Psoas muscle (tissue), 8 donors: ENCODE results near the gene TEX19. TPM values are rescaled to one million over a fixed set of nuclear protein-coding genes. Genes with fewer than 3 reads are reported as not detected.

ENCODE experiments used
- ATAC-seq, 4 donors: fragments of 200-7000 bp; cut with Tn5 transposase; one replicate each; pipeline ENCODE4 v1.9.1; 2020; ENCODE audit warnings: moderate library complexity in 3 of 4, mild to moderate bottlenecking in 2 of 4
- DNase-seq, 2 donors: peaks; one replicate each; pipeline ENCODE4 v3.0.0-alpha.2; 2020
- H3K27ac ChIP-seq: fragments of 200-600 bp; one replicate; pipeline ENCODE4 v1.8.0; 2022
- H3K27me3 ChIP-seq, 3 donors: fragments of 200-600 bp in 1 of 3; one replicate each; pipeline versions ENCODE4 v1.6.1 to v1.8.0; 2013 to 2022; ENCODE audit warnings: low read length in 2 of 3, mild to moderate bottlenecking in 2 of 3, moderate library complexity in 1 of 3; ENCODE audit not compliant: insufficient read depth in 3 of 3
- H3K36me3 ChIP-seq, 2 donors: fragments of 200-600 bp in 1 of 2; one replicate each; pipeline versions ENCODE4 v1.6.1 to v1.8.0; 2013 to 2022; ENCODE audit warnings: low read depth in 1 of 2, mild to moderate bottlenecking in 1 of 2, moderate library complexity in 1 of 2; ENCODE audit not compliant: insufficient read depth in 1 of 2
- H3K4me1 ChIP-seq: fragments of 200-600 bp; one replicate; pipeline ENCODE4 v1.8.0; 2022
- H3K4me3 ChIP-seq: fragments of 200-600 bp; one replicate; pipeline ENCODE4 v1.8.0; 2022; ENCODE audit warnings: mild to moderate bottlenecking
- H3K9me3 ChIP-seq: fragments of 200-600 bp; one replicate; pipeline ENCODE4 v1.8.0; 2022
- WGBS, 3 donors: extraction: QIAGEN DNeasy Blood & Tissue Kit; methylation state at CpG; one replicate each; pipeline versions ENCODE4 v1.1.6 to v1.1.7; 2013; 5-methylcytosine and 5-hydroxymethylcytosine counted together
- intact Hi-C, 2 donors: fragments of 100-400 bp; cut with DNase I; formaldehyde crosslinking; loops; one replicate each; pipeline versions ENCODE4 v1.11.0 to v1.14.2; 2022
- polyA plus RNA-seq, 3 donors: library from polyadenylated mRNA; stranded (reverse); fragments of 200-250 nt; gene quantifications; one replicate each; pipeline ENCODE4 v1.2.3, GENCODE V29; 2013
- total RNA-seq, 4 donors: library from RNA; stranded (reverse); fragmentation: NEBNext Ultra II Directional in 2 of 4; extraction: Animal tissue kit (Norgen Biotek cat#: 25700) in 2 of 4; gene quantifications; one replicate each; pipeline versions ENCODE4 v1.2.1 to v1.2.4, GENCODE V29; 2021 to 2023
- TF ChIP-seq, protein P1 (sequence below): fragments of 200-600 bp; IDR thresholded peaks from one replicate; pipeline ENCODE4 v1.8.0; 2022; ENCODE audit warnings: antibody characterized with exemption
- donor health status: healthy with polysubstance abuse.
- donor health status: DM: no; HTN: no; CAD: no; lungs with moderate emphysema.
- donor health status: Bipolar disorder and iron deficiency.
- donor health status: healthy.
- donor health status: DM: yes; HTN: yes; CAD: no.
- donor health status: DM: no; HTN: no; CAD: no.
- donor health status: DM: no; HTN: no; CAD: no.
- donor health status: DM: yes; HTN: yes; CAD: no.

Gene TEX19
- total and polyA plus RNA-seq, 7 donors: 0.07 to 0.35 (median 0.17) TPM; not detected in 2

DNA sequence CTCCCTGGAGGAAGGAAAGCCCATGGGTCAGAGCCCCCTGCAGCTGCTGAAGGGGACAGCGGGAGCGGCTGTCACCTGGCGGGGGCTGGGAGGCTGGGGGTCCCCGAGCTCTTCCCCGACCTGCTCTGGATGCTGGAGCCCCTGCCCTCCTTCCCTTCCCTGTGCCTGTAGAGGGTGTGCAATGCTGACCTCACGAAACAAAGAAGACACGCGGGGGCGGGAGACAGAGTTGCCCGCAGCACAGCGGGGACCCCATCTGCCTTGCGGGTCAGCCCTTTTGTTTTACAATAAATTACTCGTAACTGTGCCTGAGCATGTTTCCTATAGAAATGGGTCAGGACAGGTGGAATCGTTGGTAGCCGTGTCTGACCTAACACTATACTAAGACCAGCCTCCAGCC is 31.8 kb upstream of the TEX19 start:
- Histone ChIP-seq H3K4me1 (peaks cover 8% of the 10 kb centered on the region), H3K27me3 (peaks cover 0 to 29% (median 14%) of the 10 kb centered on the region in 3 donors), H3K4me3 (no peak overlapping the region), H3K9me3 (no peaks in the 10 kb centered on the region), H3K36me3 (no peaks in the 10 kb centered on the region), H3K27ac (no peak overlapping the region)
- ATAC-seq (no peak), DNase-seq (no peak)
- WGBS, 3 donors: 73 to 75% (median 75%) methylated on average over 15 of the region's 15 CpGs
- intact Hi-C loops: no loop called here
- TF ChIP-seq, protein P1, sequence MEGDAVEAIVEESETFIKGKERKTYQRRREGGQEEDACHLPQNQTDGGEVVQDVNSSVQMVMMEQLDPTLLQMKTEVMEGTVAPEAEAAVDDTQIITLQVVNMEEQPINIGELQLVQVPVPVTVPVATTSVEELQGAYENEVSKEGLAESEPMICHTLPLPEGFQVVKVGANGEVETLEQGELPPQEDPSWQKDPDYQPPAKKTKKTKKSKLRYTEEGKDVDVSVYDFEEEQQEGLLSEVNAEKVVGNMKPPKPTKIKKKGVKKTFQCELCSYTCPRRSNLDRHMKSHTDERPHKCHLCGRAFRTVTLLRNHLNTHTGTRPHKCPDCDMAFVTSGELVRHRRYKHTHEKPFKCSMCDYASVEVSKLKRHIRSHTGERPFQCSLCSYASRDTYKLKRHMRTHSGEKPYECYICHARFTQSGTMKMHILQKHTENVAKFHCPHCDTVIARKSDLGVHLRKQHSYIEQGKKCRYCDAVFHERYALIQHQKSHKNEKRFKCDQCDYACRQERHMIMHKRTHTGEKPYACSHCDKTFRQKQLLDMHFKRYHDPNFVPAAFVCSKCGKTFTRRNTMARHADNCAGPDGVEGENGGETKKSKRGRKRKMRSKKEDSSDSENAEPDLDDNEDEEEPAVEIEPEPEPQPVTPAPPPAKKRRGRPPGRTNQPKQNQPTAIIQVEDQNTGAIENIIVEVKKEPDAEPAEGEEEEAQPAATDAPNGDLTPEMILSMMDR: no peak

DNA sequence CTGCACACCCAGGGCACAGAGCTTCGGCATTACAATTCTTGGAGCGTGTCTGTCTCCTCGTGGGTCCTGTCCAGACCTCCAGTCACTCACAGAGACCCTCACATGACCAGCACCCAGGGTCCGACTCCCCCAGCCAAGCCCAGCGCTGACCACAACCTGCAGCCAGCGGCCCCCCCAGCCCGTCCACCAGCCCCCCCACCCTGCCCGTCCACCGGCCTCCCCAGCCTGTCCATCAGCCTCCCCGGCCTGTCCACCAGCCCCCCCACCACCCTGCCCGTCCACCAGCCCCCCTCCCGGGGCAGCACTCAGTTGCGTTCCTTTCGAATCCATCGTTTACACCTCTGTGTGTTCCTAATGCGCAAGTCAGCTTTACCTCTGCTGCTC is 31.3 kb upstream of the TEX19 start:
- H3K27ac ChIP-seq: no peak overlapping the region
- ATAC-seq (no peak), DNase-seq (no peak)
- TF ChIP-seq, protein P1: no peak
- WGBS, 3 donors: 76 to 78% (median 77%) methylated on average over 14 to 16 of the region's 16 CpGs
- no peak overlapping the region for H3K4me3 ChIP-seq
- H3K9me3 ChIP-seq: no peaks in the 10 kb centered on the region
- H3K27me3 ChIP-seq: peaks cover 0 to 33% (median 16%) of the 10 kb centered on the region in 3 donors
- H3K36me3 ChIP-seq: no peaks in the 10 kb centered on the region
- peaks cover 13% of the 10 kb centered on the region for H3K4me1 ChIP-seq
- intact Hi-C loops: no loop called here

DNA sequence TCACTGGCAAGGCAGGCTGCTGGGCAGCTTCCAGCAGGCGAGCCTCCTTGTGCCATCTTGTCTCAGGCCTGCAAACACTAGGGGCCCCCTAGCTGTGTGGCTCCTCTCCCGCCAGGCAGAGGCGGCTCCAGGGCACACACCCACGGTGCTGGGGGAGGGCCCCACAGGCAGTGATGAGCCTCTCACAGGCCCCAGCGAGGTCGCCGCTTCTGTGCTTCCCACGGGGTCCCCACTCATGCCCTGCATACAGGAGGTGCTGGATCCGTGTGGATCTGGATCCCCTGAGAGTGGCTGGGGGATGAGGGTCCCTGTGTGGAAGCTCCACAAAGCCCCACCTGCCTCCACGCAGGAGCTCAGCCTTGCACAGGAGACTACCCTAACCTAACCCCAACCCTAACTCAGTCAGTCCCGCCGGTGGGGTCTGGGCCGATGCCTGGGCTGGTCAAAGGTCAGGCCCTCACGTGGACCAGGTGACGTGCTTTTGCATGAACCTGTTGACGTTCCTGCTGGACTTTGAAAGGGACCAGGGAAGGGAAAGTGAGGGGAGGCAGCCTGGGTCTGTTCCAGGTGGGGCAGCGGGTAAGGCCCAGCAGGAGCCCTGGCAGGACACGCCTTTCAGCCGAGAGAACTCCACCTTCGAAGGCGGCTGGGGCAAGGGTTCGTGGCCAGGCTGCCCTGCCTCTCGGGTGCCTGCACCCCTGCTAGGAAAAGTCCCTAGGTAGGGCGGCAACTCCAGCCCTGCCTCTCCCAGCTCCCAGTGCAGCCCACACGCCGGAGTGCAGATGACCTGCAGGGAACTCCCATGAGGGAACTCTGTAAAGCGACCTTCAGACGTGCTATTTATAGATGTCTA is 30.7 kb upstream of the TEX19 start:
- WGBS, 3 donors: 77 to 80% (median 78%) methylated on average over 28 of the region's 28 CpGs
- intact Hi-C loops: no loop called here
- TF ChIP-seq, protein P1: no peak
- DNase-seq (no peak), ATAC-seq (no peak)
- H3K36me3 ChIP-seq: no peaks in the 10 kb centered on the region
- H3K27me3 ChIP-seq: peaks cover 0 to 39% (median 16%) of the 10 kb centered on the region in 3 donors
- no peaks in the 10 kb centered on the region for H3K9me3 ChIP-seq
- H3K4me1 ChIP-seq: peaks cover 17% of the 10 kb centered on the region
- H3K27ac ChIP-seq: no peak overlapping the region
- H3K4me3 ChIP-seq: no peak overlapping the region

DNA sequence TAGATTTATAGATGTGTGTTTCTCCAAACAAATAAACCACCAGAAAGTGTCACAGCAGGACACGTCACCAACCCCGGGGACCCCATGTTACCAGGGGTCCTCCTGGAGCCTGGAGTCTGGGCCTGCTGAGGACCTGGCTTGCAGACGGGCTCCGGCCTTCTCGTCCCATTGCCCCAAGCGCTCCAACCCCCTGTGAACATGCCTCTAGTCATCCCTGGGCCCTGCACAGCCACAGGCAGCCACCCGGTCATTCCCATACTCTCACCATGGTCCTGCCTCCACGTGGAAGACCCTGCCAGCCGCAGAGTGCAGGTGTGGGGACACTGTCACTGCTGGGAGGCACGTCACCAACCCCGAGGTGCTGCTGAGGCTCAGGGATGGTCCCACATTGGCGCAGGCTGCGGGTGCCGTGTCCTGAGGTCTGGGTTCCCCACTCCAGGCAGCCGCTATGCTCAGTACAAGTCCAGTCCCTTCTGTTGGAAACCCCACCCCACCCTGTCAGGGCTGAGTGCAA is 30.0 kb upstream of the TEX19 start:
- 87 to 92% (median 88%) methylated on average over 14 to 15 of the region's 15 CpGs for WGBS, 3 donors
- no peak for ATAC-seq

More for the DNA sequence above, 30.0 kb upstream of the TEX19 start:
- no peak overlapping the region for H3K4me3 ChIP-seq
- TF ChIP-seq, protein P1: no peak
- H3K27me3 ChIP-seq: peaks cover 0 to 44% (median 16%) of the 10 kb centered on the region in 3 donors
- intact Hi-C loops: no loop called here
- H3K9me3 ChIP-seq: no peaks in the 10 kb centered on the region
- DNase-seq: no peak
- H3K27ac ChIP-seq: no peak overlapping the region
- H3K4me1 ChIP-seq: peaks cover 17% of the 10 kb centered on the region
- H3K36me3 ChIP-seq: no peaks in the 10 kb centered on the region
